Endothelial cell of umbilical vein (primary cell): Measurements from ENCODE around the gene EDA. TPM values are rescaled to one million over a fixed set of nuclear protein-coding genes. Genes with fewer than 3 reads are reported as not detected.

Experiments
- BruUV-seq: library from RNA; stranded (reverse); fragments of 400-500 nt; replicated peaks from 2 replicates; lab custom pipeline; 2021; lab: Mats Ljungman, UMichigan
- CTCF ChIA-PET: fragments of 300-600, 350-600 bp; sonication (Branson Sonifier 250); formaldehyde crosslinking; loops from one replicate; lab custom pipeline; 2021; ENCODE audit warnings: antibody characterized with exemption, inconsistent platforms; lab: Charles Lee
- POLR2A ChIA-PET: fragments of 300-600, 350-600 bp; sonication (Branson Sonifier 250); formaldehyde crosslinking; loops from one replicate; lab custom pipeline; 2021; ENCODE audit warnings: antibody characterized with exemption, inconsistent platforms; lab: Charles Lee
- DNase-seq: peaks from one replicate; pipeline ENCODE4 v3.0.0-alpha.2; 2011; ENCODE audit warnings: low read depth, low spot score
- FAIRE-seq: peaks from 2 replicates; lab custom pipeline; 2011; peaks lifted over from hg19 to GRCh38; lab: Jason Lieb, UNC
- H2AFZ ChIP-seq: 2 replicates; pipeline ENCODE4 v1.6.0; 2012; ENCODE audit warnings: low read depth, low read length, control low read depth, inconsistent platforms
- H3K27ac ChIP-seq: 2 replicates; pipeline ENCODE4 v1.5.1; 2011; ENCODE audit warnings: low read depth, mild to moderate bottlenecking, control low read depth, low read length, moderate library complexity; ENCODE audit not compliant: insufficient read depth
- H3K27me3 ChIP-seq, 2 experiments: 2 replicates each; pipeline versions ENCODE4 v1.6.0 to v1.6.1; 2011; ENCODE audit warnings: low read length in 2 of 2, mixed read lengths in 1 of 2; ENCODE audit not compliant: control insufficient read depth in 2 of 2, insufficient read depth in 2 of 2
- H3K36me3 ChIP-seq, 2 experiments: 2 replicates in 1 of 2; 3 replicates in 1 of 2; pipeline ENCODE4 v1.5.1; 2011; ENCODE audit warnings: low read length in 2 of 2, mild to moderate bottlenecking in 1 of 2, moderate library complexity in 1 of 2; ENCODE audit not compliant: control insufficient read depth in 2 of 2, insufficient read depth in 2 of 2; ENCODE audit errors: extremely low read depth in 1 of 2
- H3K4me1 ChIP-seq: 3 replicates; pipeline ENCODE4 v1.5.1; 2011; ENCODE audit warnings: mild to moderate bottlenecking, low read length; ENCODE audit not compliant: control insufficient read depth, insufficient read depth; ENCODE audit errors: extremely low read depth
- H3K4me2 ChIP-seq: 2 replicates; pipeline ENCODE4 v1.6.1; 2011; ENCODE audit warnings: low read length, control low read depth, mixed read lengths; ENCODE audit not compliant: insufficient read depth
- H3K4me3 ChIP-seq, 3 experiments: fragments of 200-600 bp in 1 of 3; sonication (generic), shearing (Covaris generic) in 1 of 3; replicated peaks in 1 of 3; 2 replicates each; pipeline ENCODE4 v1.5.1; 2011 to 2016; ENCODE audit warnings: control low read depth in 3 of 3, low read length in 3 of 3, mild to moderate bottlenecking in 2 of 3, inconsistent platforms in 1 of 3, low read depth in 1 of 3, moderate library complexity in 1 of 3; ENCODE audit not compliant: insufficient read depth in 1 of 3
- H3K79me2 ChIP-seq: 2 replicates; pipeline ENCODE4 v1.6.0; 2012; ENCODE audit warnings: low read length, inconsistent platforms; ENCODE audit not compliant: control insufficient read depth, insufficient read depth
- H3K9ac ChIP-seq: replicated peaks from 2 replicates; pipeline ENCODE3; 2011; ENCODE audit warnings: low read length, control low read depth; ENCODE audit not compliant: insufficient read depth; ENCODE audit errors: extremely low read depth
- H3K9me1 ChIP-seq: replicated peaks from 3 replicates; pipeline ENCODE4 v1.6.0; 2011; ENCODE audit warnings: mild to moderate bottlenecking, low read length; ENCODE audit not compliant: control insufficient read depth, insufficient read depth; ENCODE audit errors: extremely low read depth
- H3K9me3 ChIP-seq: replicated peaks from 2 replicates; pipeline ENCODE4 v1.5.1; 2012; ENCODE audit warnings: low read length, inconsistent platforms; ENCODE audit not compliant: control insufficient read depth, insufficient read depth
- H4K20me1 ChIP-seq: replicated peaks from 2 replicates; pipeline ENCODE3; 2011; ENCODE audit warnings: mild to moderate bottlenecking, low read length; ENCODE audit not compliant: control insufficient read depth, insufficient read depth; ENCODE audit errors: extremely low read depth
- CTCF ChIP-seq, 2 donors: IDR thresholded peaks; 1 replicate in 1 of 2; 2 replicates in 1 of 2; pipeline ENCODE4 v1.5.1; 2011; ENCODE audit warnings: low read length in 2 of 2, mild to moderate bottlenecking in 2 of 2, moderate library complexity in 2 of 2, control low read depth in 1 of 2, inconsistent platforms in 1 of 2, low read depth in 1 of 2; ENCODE audit not compliant: insufficient read depth in 1 of 2; ENCODE audit errors: extremely low read depth in 1 of 2
- EZH2 ChIP-seq: IDR thresholded peaks from 2 replicates; pipeline ENCODE4 v1.6.1; 2012; ENCODE audit warnings: borderline replicate concordance, low read depth, mild to moderate bottlenecking, moderate library complexity, low read length, inconsistent platforms; ENCODE audit not compliant: severe bottlenecking
- FOS ChIP-seq: IDR thresholded peaks from 2 replicates; pipeline ENCODE4 v1.6.1; 2011; ENCODE audit warnings: mild to moderate bottlenecking, low read length, moderate library complexity, borderline replicate concordance; ENCODE audit not compliant: insufficient read depth
- JUN ChIP-seq: IDR thresholded peaks from 2 replicates; pipeline ENCODE4 v1.6.1; 2011; ENCODE audit warnings: borderline replicate concordance, low read depth; ENCODE audit not compliant: insufficient read length, insufficient read depth
- MYC ChIP-seq: IDR thresholded peaks from one replicate; pipeline ENCODE4 v1.6.1; 2011; ENCODE audit warnings: mild to moderate bottlenecking, low read depth, low read length
- POLR2A ChIP-seq: IDR thresholded peaks from 2 replicates; pipeline ENCODE4 v1.6.1; 2012; ENCODE audit warnings: low read depth, mild to moderate bottlenecking, control low read depth, low read length
- dilution Hi-C: fragments of 300-500 bp; cut with MboI; formaldehyde crosslinking; loops from one replicate; pipeline ENCODE4 v1.15.0; 2019; ENCODE audit warnings: low sequenced_read_pairs; ENCODE audit not compliant: extremely low pct_ligation_motif_present
- intact Hi-C: fragments of 100-400 bp; cut with micrococcal nuclease; formaldehyde crosslinking; loops from one replicate; pipeline ENCODE4 v1.10.0; 2022
- polyA plus RNA-seq, 4 experiments: library from polyadenylated mRNA; depleted of rRNA in 3 of 4; stranded (reverse) in 3 of 4; unstranded in 1 of 4; fragments of >200 nt; gene quantifications; 2 replicates each; pipeline versions ENCODE4 v1.2.1 to v1.2.3, GENCODE V29; 2011 to 2012; ENCODE audit warnings: missing spikeins in 1 of 4
- total RNA-seq: library from RNA; stranded (reverse); gene quantifications from 2 replicates; pipeline ENCODE4 v1.2.3, GENCODE V29; 2021
- TF ChIP-seq, protein P1 (sequence below): IDR thresholded peaks from 2 replicates; pipeline ENCODE4 v1.6.1; 2011; ENCODE audit not compliant: insufficient read depth, insufficient read length

EDA gene
- total and polyA plus RNA-seq, 2 donors (not counting 3 experiments of a cell fraction or from before 2014, with no cell fraction given) = 0.37 to 1.2 TPM

DNA sequence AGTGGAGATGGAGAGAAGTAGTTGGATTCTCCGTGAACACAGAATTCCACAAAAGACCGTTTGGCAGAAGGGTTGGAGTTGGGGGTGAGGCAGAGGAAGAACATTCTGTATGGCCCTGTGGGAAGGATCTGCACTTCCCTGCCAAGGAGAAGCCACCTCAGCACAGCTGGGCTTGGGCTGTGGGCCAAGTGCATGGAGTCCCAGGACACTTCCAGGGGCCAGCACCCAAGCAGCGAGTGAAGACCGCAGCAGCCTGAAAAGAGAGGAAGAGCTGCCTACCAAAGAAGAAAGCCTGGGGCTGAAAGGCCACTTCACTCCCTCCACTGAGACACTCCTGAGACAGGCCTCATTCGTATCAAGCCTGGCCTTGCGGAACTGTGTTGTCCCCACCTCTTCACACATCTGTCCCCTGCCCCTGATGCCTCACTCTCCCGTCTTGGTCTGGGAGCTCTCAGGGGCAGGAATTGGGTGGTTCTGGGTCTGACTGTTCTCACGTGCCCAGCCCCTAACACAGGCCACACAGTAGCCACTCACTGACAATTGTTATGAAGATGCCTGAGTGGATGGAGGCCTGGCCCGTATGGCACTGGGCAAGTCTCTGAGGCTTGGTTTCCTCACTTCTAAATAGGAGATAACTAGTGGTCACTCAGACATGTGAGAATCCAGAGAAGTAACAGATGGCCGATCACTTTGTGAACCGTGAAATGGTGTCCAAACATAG, 437.1 kb downstream of the EDA start:
- H3K4me2 ChIP-seq = no peak overlapping the region
- H3K4me1 ChIP-seq = no peaks in the 10 kb centered on the region
- no peak for DNase-seq
- no peak for TF ChIP-seq CTCF (IDR thresholded peaks at IDR 0.05; ENCODE audit: extremely low read depth in 1 of 2, insufficient read depth in 1 of 2, low read depth in 1 of 2, low read length in 2 of 2)
- TF ChIP-seq FOS = no peak
- TF ChIP-seq JUN = no peak
- TF ChIP-seq MYC = no peak
- TF ChIP-seq, protein P1, sequence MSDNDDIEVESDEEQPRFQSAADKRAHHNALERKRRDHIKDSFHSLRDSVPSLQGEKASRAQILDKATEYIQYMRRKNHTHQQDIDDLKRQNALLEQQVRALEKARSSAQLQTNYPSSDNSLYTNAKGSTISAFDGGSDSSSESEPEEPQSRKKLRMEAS = no peak
- no peak for TF ChIP-seq EZH2
- TF ChIP-seq POLR2A = no peak
- dilution Hi-C loops = no loop called here
- no peak overlapping the region for H3K9ac ChIP-seq
- H2AFZ ChIP-seq = no peak overlapping the region
- intact Hi-C loops = no loop called here
- no peaks in the 10 kb centered on the region for H3K36me3 ChIP-seq
- H3K79me2 ChIP-seq = no peaks in the 10 kb centered on the region
- no peaks in the 10 kb centered on the region for H4K20me1 ChIP-seq
- POLR2A ChIA-PET = no interaction called here
- no peak for FAIRE-seq
- no peaks in the 10 kb centered on the region for H3K9me3 ChIP-seq
- H3K9me1 ChIP-seq = no peaks in the 10 kb centered on the region
- no peak overlapping the region for H3K4me3 ChIP-seq
- no peak overlapping the region for H3K27ac ChIP-seq
- BruUV-seq = no TSS peak
- CTCF ChIA-PET = no interaction called here
- no peaks in the 10 kb centered on the region for H3K27me3 ChIP-seq
